GM19240 (cell line): Measurements from ENCODE around the gene KIFBP.

ENCODE experiments used
- DNase-seq: peaks from one replicate; pipeline ENCODE4 v3.0.0; 2011; ENCODE audit warnings: low spot score; ENCODE audit not compliant: insufficient read length

The KIFBP gene

GRCh38 chr10:69049566-69049961, 61.0 kb downstream of the KIFBP start:
- no peak for DNase-seq

DNA sequence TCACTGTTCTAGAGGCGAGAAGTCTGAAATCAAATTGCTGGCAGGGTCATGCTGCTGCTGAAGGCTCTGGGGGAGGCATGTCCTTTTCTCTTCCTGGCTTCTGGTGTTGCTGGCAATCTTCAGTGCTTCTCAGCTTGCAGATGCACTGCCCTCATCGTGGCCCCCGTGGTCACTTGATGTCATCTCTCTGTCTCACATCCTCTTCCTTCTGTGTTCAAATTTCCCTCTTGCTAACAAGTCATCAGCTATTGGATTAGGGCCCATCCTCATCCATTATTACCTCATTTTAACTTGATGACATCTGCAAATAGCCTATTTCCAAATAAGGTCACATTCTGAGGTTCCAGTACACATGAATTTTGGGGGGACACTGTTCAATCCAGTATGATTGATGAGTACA, 62.7 kb downstream of the KIFBP start:
- DNase-seq, result no peak

DNA sequence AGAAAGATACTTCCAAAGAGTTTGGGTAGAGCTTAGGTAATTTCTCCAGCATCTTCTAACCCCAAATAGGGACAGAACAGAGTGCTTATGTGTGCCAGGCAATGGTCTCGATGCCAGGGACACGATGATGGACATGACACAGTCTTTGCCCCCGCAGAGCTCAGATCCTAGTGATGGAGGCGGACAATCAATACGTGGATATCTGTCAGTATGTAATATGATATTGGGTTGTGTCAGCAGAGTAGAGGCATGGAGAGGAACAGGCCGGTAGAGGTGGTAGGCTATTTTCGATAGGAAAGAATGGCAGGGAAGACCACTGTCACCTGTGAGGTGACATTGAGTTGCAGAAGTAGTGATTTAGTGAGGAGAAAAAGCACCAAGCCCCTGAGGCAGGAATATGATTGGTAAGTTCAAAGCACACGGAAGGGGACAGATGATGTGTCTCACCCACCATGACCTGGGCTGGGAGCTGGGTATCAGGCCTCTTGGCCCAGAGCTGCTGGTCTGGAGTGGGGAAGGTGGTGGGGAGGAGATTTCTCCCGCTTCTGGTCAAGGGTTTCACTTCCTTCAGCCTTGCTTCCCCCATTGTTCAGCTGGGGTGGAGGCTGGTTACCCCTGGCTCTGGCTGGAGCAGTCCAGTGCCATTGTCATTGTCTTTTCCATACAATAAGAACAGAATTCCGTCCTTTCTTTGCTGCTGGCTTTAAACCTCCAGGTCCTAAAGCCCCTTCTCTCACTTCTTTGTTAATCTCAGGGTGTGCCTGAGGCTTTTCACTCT, 63.3 kb downstream of the KIFBP start:
- DNase-seq, result no peak

DNA sequence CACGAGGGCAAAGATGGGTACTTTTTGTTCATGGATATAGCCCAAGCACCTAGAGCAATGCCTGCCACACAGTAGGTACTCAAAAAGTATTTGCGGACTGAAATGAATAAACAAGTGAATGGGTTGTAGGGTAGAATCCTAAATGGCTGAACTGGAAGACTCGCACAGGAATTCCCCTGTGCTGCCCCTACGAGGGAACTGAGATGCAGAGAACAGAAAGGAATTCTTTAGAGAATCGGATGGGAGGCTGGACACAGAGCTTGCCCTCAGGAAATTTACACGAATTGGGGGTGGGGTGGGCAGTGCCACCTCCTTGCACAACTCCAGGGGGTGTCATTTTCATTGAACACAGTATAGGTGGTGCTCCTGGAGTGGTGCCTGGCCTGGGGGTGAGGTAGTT, 64.1 kb downstream of the KIFBP start:
- DNase-seq, result no peak

- DNase-seq, result no peak
These were observed 66.6 kb downstream of the KIFBP start for GRCh38 chr10:69055241-69055640.

DNA sequence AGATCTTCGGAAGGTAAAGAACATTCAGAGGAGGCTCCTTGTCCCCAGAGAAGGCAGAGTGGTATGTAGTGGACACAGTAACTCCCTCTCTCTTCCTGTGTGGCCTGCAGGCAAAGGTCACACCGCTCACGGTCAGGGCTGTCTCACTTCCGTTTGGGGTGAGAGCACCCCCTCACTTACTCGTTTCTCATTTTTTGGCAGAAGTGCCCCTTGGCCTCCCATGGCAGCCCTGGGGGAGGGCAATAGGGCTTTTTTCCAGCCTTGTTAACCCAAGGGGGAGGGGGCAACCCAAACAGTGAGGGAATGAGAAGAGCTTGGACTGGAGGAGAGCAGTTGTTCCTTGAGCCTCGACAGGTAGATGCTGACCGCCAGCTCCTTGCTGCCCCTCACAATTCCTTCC, 67.5 kb downstream of the KIFBP start:
- DNase-seq, result no peak

DNA sequence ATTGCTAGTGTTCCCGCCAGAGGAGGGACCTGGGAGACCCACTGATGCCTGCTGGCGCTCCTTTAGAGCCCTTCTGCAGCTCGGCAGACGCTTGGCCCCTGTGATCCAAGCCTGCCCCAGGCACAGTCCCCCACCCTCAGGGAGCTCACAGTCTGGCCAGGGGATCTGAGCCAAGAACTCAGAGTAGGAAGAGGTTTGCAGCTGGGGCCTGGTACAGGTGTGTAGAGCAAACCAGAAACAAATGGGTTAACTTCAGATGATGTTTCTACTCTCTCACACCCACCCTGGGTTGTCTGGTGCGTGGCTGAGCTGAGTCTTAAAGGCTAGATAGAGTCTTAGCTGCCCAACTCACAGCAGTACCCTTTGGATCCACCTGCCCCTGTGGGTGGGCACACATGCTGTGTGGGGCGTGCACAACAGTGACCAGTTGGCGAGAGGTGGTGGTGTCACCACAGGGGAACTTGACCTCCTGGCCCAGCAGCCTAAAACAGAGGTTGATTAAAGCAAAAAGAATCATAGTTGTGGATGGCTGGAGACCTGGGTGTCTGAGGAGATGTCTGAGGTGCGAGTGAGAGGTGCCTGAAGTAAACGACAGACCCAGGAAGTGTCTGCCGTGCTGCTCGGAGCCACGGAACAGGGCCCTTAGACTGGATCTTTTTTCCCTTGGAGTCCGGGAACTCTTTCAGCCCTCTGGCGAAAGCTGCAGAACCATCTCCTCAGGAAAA, 68.1 kb downstream of the KIFBP start:
- no peak for DNase-seq

DNA sequence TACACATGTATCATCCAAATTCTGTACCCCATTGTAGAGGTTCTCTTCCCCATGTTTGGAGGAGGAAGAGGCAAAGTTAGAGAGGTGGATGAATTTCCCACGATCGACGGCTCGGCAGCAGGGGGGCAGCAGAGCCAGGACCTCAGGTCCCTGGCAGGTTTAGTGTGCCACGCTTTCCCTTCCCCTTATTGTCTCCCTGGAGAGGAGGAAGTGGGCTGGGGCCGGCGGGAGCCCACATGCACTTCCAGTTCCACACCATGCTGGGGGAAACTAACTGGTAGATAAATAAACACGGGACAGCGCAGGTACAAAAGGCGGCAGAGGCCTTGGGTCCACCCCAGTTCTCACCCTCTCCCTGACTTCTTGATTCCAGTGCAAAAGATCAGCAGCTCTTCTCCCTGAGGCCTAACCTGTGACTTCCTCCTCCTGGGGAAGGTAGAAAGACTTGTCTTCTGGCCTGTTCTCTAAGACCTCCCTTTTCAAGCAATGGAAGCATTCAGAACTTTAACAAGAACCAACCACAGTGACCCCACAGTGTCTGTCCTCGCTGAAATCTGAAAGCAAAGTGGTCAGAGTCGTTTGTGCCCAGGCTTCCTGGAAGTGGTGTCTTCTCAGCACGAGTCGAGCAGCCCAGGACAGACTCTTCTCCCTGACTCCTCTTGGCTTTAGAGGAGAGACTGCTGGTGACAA, 68.8 kb downstream of the KIFBP start:
- no peak for DNase-seq

DNA sequence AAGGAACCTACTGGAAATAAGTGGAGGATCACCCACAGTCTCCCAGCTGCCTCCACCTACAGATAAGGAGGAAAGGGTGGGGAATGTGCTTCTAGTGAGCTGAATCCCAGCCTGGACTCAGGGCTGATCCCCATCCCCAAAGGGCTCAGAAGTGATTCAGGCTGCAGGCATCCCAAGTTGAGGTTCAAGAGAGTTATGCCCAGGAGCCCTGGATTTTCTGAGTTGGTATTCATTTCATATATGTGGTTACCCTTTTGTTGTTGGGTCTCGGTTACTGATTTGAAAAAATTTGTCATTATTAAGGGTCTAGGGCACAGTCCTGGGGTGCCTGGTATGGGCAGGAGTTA, 69.3 kb downstream of the KIFBP start:
- DNase-seq, result no peak

DNA sequence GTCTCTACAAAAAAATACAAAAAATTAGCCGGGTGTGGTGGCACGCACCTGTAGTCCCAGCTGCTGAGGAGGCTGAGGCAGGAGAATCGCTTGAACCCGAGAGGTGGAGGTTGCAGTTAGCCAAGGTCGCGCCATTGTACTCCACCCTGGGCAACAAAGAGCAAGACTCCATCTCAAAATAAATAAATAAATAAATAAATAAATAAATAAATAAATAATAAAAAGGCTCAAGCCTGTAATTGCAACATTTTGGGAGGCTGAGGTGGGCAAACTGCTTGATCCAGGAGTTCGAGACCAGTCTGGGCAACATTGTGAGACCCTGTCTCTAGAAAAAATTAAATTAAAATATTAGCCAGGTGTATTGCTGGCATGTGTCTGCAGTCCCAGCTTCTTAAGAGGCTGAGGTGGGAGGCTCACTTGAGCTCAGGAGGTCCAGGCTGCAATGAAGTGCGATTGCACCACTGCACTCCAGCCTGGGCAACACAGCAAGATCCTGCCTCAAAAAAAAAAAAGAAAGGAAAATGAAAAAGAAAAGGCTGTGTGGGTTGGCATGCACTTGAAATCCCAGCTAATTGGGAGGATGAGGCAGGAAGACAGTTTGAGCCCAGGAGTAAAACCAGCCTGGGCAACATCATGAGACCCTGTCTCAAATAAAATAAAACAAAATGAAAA, 71.7 kb downstream of the KIFBP start:
- no peak for DNase-seq

DNA sequence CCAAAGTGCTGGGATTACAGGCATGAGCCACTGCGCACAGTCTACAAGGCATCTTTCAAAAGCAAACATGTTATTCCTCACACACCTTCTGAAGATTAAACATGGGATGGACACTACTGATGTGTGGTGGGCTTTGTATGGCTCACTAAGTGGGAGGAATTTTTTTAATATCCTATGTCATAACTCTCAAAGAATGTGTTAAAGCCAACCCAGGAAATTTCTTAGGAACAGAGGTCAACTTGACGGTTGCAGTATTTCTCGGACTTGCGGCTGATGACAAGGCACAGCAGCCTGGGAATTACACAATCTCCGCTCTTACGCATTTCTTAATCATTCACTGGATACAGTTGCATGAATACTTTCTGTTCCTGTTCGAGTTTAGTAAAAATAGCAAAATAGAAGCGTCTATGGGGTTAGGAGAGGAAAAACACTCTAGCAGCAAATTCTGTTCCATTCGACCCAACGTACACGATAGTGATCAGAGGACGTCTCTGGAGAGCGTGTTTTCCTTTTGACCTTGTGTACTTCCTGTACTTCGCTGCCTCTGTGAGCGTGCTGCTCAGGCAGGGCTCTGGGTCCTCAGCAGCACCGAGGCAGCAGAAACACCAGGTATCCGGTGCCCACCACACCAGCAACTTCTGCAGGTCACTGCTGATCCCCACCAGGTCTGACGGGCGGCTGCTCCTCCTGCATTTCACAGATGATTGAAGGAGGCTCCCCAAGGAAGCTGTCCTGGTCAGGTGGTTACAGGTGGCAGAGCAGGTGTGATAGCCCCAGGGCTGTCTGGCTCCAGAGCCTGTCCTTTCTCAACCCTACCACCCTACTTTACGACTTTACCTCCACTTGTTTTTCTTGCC, 72.9 kb downstream of the KIFBP start:
- DNase-seq, result no peak

DNA sequence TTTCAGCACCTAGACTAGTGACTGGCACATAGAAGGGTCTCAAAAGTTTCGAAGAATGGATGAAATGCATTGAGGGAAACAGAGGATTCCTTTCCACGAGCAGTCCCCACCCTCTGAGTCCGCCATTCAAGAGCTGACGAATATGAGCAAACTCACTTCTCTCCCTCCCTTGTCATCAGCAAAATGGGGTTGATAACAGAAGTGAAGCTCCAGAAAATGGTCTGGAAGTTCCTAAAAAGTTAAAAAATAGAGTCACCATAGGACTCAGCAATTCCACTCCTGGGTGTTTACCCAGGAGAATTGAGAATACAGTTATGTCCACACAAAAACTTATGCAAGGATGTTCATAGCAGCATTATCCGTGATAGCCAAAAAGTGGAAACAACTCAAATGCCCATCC, 74.3 kb downstream of the KIFBP start:
- no peak for DNase-seq

DNA sequence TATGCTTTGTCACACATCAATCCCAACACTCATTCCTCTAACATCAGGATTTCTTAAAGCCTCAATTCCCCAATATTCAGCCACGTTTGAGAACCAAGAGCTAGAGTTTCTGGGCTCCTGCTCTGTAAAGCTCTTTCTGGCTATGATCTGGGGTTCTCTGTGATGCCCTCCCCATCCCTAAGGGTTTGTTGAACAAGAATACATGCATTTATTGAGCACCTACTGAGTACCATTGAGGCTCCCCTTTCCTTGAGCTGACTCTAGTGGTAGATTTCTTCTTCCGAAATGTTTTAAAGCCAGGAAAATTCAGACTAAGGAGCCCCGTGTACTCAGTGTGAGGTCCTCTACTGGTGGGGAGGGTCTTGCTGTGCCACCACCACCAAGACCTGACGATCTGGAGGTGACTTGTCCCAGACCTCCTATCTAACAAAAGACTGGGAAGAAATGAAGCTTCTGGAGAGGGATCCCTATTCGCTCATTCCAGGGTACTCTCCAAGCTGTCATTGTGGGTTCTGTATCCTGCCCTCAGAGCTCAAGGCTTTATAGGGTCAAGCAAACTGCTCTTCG, 76.2 kb downstream of the KIFBP start:
- DNase-seq, result no peak

DNA sequence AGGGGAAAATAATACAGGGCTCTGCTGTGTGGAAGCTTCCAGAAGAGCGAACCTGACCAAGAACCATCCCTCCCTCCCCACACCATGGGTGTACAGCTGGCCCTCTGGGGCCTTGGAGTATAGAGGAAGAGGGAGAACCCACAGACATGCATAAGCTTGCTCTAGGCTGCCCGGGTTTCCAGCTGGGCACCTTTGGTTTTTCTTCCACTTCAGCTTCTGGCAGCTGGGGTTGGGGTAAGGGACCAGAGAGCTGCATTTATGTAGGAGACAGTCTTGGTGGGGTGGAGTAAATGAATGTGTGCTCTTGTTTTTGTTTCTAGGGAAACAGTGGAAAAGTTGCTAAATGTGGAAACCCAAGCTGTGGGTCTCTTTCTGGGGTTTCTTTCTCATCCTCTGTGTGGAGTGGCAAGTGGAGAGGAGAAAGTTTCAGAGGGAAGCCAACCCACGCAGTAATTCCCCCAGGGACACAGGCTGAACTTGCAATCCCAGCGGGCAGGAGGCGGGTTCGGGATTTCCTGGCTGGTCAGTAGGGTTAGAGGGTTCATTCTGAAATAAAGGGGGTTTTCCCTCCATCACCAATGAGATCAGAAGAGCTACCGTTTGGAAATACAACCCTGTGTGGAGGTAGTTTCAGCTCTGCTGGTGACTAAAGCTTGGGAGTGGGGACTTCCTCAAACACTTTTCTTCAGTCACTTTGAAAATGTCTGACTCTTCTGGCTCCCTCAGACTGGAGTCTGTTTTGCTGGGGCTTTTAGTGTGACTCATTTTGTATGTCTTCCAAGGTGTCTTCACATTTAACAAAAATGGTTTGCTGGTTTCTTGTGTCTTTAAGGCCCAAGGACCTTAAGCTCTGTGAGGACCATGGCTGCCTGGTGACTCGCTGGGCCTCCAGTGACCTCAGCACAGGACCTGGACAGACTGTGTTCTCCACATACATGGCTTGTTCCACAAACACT, 77.1 kb downstream of the KIFBP start:
- DNase-seq, result no peak
